ENCODE measurements around the gene SRF.
"Not testable (repeated sequence)": the region's sequence is repeated elsewhere in the genome, so short reads cannot be mapped to it uniquely, and the experiment has no call there.

The SRF gene

GRCh38 chr6:43170931-43171706 is at the start of gene SRF:
Gene SRF, plus strand, starts transcription at chr6:43171269. Its CDS starts 388 bp downstream, at chr6:43171657.
- peak; percentile 99 for DNase-seq (ENCODE audit: low read depth)

GRCh38 chr6:43122146-43122545 is 48.9 kb upstream of the SRF start:
- no peak for DNase-seq (ENCODE audit: low read depth)

- DNase-seq (ENCODE audit: low read depth), result no peak
Observed at GRCh38 chr6:43123461-43124314, 47.4 kb upstream of the SRF start.

GRCh38 chr6:43124481-43124880 is 46.6 kb upstream of the SRF start:
- no peak for DNase-seq (ENCODE audit: low read depth)

GRCh38 chr6:43125119-43125518 is 46.0 kb upstream of the SRF start:
- no peak for DNase-seq (ENCODE audit: low read depth)

- DNase-seq (ENCODE audit: low read depth), result no peak
Observed at GRCh38 chr6:43125555-43125954, 45.5 kb upstream of the SRF start.

GRCh38 chr6:43127180-43127579 is 43.9 kb upstream of the SRF start:
- DNase-seq (ENCODE audit: low read depth), result no peak

- DNase-seq (ENCODE audit: low read depth), result no peak
Observed at GRCh38 chr6:43127877-43128276, 43.2 kb upstream of the SRF start.

GRCh38 chr6:43128926-43129325 is 42.1 kb upstream of the SRF start:
- DNase-seq (ENCODE audit: low read depth), result no peak

- no peak for DNase-seq (ENCODE audit: low read depth)
Observed at GRCh38 chr6:43129434-43130194, 41.5 kb upstream of the SRF start.

- DNase-seq (ENCODE audit: low read depth), result no peak
Observed at GRCh38 chr6:43130429-43130828, 40.6 kb upstream of the SRF start.

GRCh38 chr6:43131379-43131778 is 39.7 kb upstream of the SRF start:
- DNase-seq (ENCODE audit: low read depth), result not testable (repeated sequence)

- DNase-seq (ENCODE audit: low read depth), result no peak
Observed at GRCh38 chr6:43138267-43138666, 32.8 kb upstream of the SRF start.

- DNase-seq (ENCODE audit: low read depth), result not testable (repeated sequence)
Observed at GRCh38 chr6:43139973-43140372, 31.1 kb upstream of the SRF start.

GRCh38 chr6:43141644-43142043 is 29.4 kb upstream of the SRF start:
- no peak for DNase-seq (ENCODE audit: low read depth)

GRCh38 chr6:43142101-43142500 is 29.0 kb upstream of the SRF start:
- no peak for DNase-seq (ENCODE audit: low read depth)

GRCh38 chr6:43143235-43144128 is 27.6 kb upstream of the SRF start:
- peak; percentile 57 for DNase-seq (ENCODE audit: low read depth)

GRCh38 chr6:43144879-43145278 is 26.2 kb upstream of the SRF start:
- no peak for DNase-seq (ENCODE audit: low read depth)

- no peak for DNase-seq (ENCODE audit: low read depth)
Observed at GRCh38 chr6:43146261-43146660, 24.8 kb upstream of the SRF start.

- DNase-seq (ENCODE audit: low read depth), result no peak
Observed at GRCh38 chr6:43146709-43147688, 24.1 kb upstream of the SRF start.

All from activated gamma-delta T cell treated with anti-CD3 and anti-CD28 coated beads, Interleukin-2, amount 50 U/mL, for 16 hours (primary cell).